HG03045 (cell line): ENCODE measurements around the gene SMAD6.

Experiments used
- ATAC-seq: cut with Tn5 transposase; IDR thresholded peaks from one replicate; pipeline ENCODE4 v1.9.1; 2021; ENCODE audit warnings: mild to moderate bottlenecking, moderate library complexity; ENCODE audit not compliant: unreplicated experiment

Gene SMAD6

DNA sequence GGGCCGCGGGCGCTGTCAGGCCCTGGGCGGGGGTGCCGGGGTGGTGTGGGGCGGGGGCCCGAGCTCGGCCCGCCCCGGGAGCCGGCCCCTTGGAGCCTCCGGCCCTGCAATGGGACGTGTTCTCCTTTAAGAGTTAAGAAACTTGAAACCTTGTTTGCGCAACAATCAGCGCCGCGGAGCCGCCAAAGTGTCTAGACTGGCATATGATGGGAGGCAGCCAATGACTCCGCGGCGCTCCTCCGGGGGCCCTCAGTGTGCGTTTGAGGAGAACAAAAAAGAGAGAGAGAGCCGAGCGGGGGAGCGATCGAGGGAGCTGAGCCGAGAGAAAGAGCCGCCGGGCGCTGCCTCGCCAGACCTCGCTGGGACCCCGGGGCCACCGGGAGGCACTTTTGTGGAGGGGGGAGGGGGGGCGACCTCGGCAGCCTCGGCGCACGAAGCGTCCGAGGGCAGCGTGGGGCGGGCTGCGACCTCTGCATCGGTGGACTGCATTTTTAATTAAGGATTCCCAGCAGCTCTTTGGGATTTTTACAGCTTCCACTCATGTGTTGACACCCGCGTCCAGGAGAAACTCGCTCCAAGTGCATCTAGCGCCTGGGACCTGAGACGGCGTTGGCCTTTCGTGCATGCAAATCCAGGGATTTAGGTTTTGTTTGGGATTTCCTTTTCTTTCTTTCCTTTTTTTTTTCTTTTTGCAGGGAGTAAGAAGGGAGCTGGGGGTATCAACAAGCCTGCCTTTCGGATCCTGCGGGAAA, at the start of gene SMAD6:
Gene SMAD6 (plus strand): TSS at position 202 of the 752 bp plus-strand sequence. CDS start 1,023 bp downstream, outside the sequence.
- ATAC-seq: no peak

- ATAC-seq: no peak
These were observed 49.2 kb upstream of the SMAD6 start for GRCh38 chr15:66652806-66653205.

- ATAC-seq: no peak
These were observed 48.6 kb upstream of the SMAD6 start for GRCh38 chr15:66653398-66653797.

GRCh38 chr15:66653852-66654251, 48.2 kb upstream of the SMAD6 start:
- ATAC-seq: no peak

DNA sequence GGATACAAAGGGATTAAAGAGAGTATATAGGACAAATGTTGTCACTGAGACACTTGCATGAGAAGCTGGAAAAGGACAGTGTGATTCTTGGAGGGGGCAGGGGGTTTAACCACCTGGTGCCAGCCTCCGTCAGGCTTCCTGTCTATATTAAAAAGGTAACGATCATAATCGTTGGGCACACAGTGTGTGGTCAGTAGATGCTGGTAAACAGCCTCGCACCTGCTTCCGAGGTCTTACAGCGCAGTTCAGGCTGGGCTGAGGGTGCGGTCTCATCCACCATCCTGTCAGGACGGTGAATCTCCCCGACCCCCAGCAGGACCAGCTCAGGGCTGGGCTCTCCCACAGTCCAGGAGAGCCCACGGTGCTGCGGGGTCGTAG, 47.7 kb upstream of the SMAD6 start:
- ATAC-seq: no peak

- ATAC-seq: no peak
These were observed 47.2 kb upstream of the SMAD6 start for GRCh38 chr15:66654739-66655375.

DNA sequence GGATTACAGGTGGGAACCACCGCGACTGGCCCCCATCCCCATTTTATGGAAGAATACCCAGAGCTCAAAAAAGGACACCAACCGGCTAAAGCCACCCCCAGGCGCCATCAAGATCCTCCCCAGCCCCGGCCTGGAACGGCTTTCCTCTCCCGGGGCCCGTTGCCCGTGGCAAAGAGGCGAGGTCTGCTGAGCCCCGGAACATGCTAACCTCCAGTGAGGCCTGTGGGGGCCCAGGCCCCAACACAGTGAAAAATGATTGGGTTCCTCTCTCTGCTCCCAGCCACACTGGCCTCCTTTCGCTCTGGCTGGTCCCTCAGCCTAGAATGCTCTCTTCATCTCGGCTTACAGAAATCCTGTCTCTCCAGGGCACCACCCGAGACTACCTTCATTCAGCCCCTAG, 46.5 kb upstream of the SMAD6 start:
- ATAC-seq: no peak

GRCh38 chr15:66655997-66656396, 46.0 kb upstream of the SMAD6 start:
- ATAC-seq: no peak

GRCh38 chr15:66657185-66658020, 44.6 kb upstream of the SMAD6 start:
- ATAC-seq: no peak

- no peak for ATAC-seq
These were observed 44.0 kb upstream of the SMAD6 start for GRCh38 chr15:66658044-66658443.

DNA sequence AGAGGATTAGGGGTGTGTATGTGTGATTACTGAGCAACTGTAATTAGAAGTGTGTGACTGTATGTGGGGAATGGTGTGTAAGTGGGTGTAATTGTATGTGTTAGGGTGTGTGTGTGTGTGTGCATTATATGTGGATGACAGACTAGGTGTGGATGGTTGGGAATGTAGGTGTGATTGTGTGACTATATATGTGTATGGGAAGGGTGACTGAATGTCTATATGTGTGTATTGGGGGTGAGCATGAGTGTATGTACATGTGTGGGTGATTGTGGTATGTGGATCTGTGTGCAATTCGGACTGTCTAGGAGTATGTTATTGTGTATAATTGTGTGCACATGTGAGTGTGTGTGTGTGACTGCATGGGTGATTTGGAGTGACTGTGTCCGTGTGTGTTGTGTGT, 43.2 kb upstream of the SMAD6 start:
- ATAC-seq: no peak

DNA sequence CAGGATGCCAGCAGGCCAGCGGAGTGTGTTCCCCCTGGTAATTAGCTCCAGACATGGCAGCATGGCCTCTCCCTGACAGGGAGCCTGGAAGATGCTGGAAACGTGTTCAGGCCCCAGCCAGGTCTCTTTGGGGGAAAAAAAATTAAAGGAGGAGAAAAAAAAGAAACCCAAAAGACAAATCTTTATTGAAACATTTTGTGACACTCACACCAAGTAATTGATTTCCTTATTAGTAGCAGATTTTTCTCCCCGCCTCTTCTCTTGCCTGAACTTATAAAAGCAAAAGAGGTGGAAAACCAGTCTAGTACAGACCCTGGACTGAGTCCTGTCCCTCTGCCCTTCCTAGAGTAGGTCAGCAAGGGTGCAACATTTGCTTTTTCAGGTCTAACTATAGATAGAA, 42.7 kb upstream of the SMAD6 start:
- no peak for ATAC-seq

GRCh38 chr15:66661432-66662096, 40.5 kb upstream of the SMAD6 start:
- no peak for ATAC-seq

GRCh38 chr15:66662522-66662921, 39.5 kb upstream of the SMAD6 start:
- ATAC-seq: no peak

- ATAC-seq: no peak
These were observed 38.4 kb upstream of the SMAD6 start for GRCh38 chr15:66663664-66664063.

DNA sequence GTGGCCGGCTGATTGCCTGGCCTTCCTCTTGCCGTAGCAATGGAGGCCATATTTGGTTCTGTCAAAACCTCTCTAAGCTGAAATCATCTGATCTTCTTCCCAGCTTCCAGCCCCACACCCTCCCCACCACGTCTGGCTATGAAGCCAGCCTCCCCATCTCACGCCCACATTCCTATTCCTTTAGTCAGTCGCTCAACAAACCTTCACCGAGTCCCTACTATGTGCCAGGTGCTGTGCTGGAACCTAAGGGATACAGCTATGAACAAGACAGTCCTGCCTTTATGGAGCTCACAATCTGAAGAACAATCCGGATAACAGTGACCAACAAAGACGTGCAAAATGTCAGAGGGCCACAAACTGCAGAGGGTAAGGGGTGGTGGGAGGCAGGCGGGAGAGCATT, 31.9 kb upstream of the SMAD6 start:
- ATAC-seq: no peak

- ATAC-seq: no peak
These were observed 31.1 kb upstream of the SMAD6 start for GRCh38 chr15:66670762-66671580.

DNA sequence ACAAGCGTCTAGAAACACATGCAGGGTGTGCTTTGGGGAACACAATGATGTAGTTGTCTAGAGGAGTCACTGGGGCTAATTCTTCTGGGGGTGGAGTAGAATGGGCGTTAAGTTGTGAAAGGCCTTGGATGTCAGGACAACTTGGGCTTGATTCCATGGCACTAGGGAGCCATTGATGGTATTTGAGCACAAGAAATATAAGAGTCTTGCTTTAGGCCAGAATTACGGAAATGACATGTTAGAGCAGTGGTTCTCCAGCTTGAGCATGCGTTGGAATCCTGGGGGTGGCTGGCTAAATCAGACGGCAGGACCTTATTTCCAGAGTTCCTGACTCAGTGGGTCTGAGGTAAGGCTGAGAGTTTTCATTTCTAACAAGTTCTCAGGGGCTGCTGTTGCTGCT, 29.2 kb upstream of the SMAD6 start:
- ATAC-seq: no peak

DNA sequence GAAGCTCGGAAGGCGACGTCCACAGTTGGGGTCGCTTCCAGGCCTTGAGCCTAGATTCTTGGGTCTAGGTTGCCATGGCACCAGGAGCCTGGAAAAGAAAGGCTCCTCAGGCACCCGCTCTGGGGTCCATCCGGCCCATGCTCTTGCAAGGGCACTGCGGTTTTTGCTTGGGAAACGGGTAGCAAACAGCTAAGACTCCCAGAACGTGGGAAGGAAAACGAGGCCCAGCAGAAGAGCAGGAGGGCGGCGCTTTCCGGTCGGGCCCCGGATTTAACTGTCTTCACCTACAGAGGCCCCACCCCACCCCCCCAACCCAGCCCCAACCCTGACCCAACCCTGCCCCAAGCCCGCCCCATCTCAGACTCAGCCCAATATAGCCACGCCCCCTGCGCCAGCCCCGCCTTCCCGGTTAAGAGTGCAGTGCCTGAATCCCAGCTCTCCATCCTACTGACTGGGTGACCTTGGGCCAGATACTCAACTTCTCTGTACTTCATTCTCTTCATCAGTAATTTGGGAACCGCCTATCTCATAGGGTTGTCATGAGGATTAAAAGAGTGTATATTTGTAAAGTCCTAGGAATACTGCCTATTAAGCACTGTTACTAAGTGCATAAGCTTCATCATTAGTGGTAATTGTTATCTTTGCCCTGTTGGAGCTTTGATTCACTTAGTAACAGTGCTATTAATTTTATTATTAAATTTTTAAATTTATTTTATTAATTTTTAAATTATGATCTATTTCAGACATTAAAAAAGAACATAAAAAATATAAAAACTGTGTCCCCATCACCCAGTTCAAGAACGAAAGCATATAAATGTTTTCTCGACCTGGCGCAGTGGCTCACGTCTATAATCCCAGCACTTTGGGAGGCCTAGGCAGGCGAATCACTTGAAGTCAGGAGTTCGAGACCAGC, 28.4 kb upstream of the SMAD6 start:
- ATAC-seq: no peak
